HG03354 (cell line): ENCODE data around the gene MZT1.
"Not testable (repeated sequence)": the region's sequence is repeated elsewhere in the genome, so short reads cannot be mapped to it uniquely, and the experiment has no call there.

Source experiments
- ATAC-seq: cut with Tn5 transposase; IDR thresholded peaks from one replicate; pipeline ENCODE4 v1.9.1; 2021; ENCODE audit warnings: mild to moderate bottlenecking; ENCODE audit not compliant: unreplicated experiment, poor library complexity, severe bottlenecking

MZT1 gene

DNA sequence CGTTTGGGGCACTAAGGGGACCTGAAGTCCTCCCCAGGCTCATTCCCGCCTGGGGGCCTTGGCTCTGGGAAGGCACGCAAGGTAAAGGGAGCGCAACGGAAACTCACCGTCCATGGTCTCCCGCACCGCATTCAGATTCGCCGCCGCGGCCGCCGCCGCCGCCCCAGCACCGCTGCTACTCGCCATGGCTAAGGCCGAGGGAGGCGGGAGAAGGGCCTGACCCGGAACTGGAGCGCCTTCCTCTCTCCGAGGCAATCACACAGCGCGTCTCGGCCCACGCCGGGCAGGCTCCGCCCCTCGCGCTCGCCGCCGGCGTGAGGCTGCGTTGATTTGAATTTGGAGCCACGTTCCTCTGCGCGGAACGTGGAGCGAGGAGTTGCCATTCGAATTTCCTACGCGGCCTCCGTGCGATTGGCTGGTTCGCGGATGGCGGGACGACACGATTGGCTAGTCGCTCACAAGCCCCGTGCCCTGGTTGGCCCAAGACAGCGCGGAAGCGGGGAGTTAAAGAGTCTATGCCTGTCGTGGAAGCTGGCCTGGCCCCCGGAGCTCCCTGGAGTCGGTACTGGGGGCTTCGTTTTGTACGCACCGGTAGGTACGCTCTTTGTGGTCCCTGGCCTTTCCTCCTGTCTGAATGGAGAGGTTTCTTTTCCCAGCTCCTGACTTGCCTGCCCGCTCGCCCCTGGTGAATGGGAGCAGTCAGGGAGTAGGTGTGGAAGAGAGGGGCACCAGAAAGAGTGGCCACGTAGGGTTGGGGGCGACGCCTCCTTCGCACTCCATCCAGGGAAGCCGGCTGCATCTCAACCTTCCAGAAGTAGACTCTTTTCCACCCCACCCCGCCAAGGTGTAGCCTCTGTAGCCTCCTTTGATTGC is at the start of gene MZT1, which contains the start of gene BORA:
Gene MZT1, minus strand, starts transcription at position 213 of the 873 bp plus-strand sequence. Its CDS starts 27 bp downstream, at position 186.
Gene BORA, plus strand, starts transcription at position 507 of the 873 bp plus-strand sequence. CDS start 1,018 bp downstream, outside the sequence.
- peak; percentile 94 for ATAC-seq

- ATAC-seq: no peak
These were observed 46.6 kb upstream of the MZT1 start for GRCh38 chr13:72774019-72774418.

GRCh38 chr13:72763411-72763810 is 36.0 kb upstream of the MZT1 start:
- ATAC-seq: no peak

DNA sequence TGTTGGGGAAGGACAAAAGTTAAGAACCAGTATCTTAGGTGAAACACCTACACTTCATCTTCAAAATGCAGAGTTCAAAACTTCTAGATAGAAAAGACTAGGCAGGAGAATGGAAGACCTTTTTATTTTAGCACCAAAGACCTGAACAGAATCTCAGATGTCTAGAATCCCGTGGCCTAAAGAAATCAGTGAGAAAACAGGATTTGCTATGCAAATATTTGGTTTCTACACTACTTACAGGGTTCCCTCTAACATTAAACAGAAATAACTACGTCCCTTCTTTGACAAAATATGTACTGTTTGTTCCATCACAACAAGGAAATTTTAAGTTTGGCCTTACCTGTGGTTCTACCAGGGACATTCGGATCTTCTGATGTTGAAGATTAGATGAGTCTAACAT is 32.8 kb upstream of the MZT1 start:
- no peak for ATAC-seq

- ATAC-seq: no peak
These were observed 30.5 kb upstream of the MZT1 start for GRCh38 chr13:72757792-72758535.

DNA sequence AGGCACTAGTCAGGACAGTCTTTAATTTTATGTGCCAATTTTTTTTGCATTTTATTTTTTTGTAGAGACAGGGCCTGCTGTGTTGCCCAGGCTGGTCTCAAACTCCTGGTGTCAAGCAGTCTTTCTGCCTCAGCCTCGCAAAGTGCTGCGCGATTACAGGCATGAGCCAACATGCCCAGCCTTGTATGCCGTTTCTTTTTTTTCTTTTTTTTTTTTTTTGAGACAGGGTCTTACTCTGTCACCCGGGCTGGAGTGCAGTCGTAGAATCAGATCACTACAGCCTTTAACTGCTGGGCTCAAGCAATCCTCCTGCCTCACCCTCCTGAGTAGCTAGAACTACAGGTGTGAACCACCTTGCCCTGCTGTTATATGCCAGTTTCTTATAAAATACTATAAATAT is 26.7 kb upstream of the MZT1 start:
- ATAC-seq: no peak

- no peak for ATAC-seq
These were observed 23.8 kb upstream of the MZT1 start for GRCh38 chr13:72751220-72751619.

- ATAC-seq: peak; percentile 46
These were observed 17.8 kb upstream of the MZT1 start for GRCh38 chr13:72745260-72745659.

GRCh38 chr13:72740015-72740414 is 12.6 kb upstream of the MZT1 start:
- no peak for ATAC-seq

- ATAC-seq: no peak
These were observed 9.6 kb upstream of the MZT1 start for GRCh38 chr13:72737033-72737432.

GRCh38 chr13:72728290-72728605 is 819 bp upstream of the MZT1 start:
- no peak for ATAC-seq

- ATAC-seq: peak; percentile 37
These were observed 558 bp downstream of the MZT1 start for GRCh38 chr13:72726726-72727416.

DNA sequence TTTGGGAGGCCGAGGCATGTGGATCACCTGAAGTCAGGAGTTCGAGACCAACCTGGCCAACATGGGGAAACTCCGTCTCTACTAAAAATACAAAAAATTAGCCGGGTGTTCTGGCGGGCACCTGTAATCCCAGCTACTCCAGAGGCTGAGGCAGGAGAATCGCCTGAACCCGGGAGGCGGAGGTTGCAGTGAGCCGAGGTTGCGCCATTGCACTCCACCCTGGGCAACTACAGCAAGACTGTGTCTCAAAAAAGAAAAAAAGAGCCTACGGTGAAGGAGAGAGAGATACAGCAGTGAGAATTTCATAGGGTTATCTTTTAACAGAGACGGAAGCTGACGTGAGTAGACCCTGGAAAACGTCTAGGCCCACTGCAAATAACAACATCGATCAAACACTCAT is 1.2 kb downstream of the MZT1 start:
- ATAC-seq: not testable (repeated sequence)

- ATAC-seq: no peak
These were observed 10.7 kb downstream of the MZT1 start for GRCh38 chr13:72716776-72717175.

GRCh38 chr13:72700509-72700908 is 26.9 kb downstream of the MZT1 start:
- ATAC-seq: no peak

- ATAC-seq: no peak
These were observed 29.3 kb downstream of the MZT1 start for GRCh38 chr13:72698164-72698563.

- ATAC-seq: no peak
These were observed 30.9 kb downstream of the MZT1 start for GRCh38 chr13:72696579-72696978.

- ATAC-seq: no peak
These were observed 33.1 kb downstream of the MZT1 start for GRCh38 chr13:72694314-72694713.

- ATAC-seq: no peak
These were observed 33.6 kb downstream of the MZT1 start for GRCh38 chr13:72693832-72694231.

GRCh38 chr13:72692884-72693514 is 34.4 kb downstream of the MZT1 start:
- no peak for ATAC-seq
